ENCODE measurements around the gene C1orf115. TPM values are rescaled to one million over a fixed set of nuclear protein-coding genes. Genes with fewer than 3 reads are reported as not detected.

C1orf115 gene, protein sequence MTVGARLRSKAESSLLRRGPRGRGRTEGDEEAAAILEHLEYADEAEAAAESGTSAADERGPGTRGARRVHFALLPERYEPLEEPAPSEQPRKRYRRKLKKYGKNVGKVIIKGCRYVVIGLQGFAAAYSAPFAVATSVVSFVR
- total RNA-seq (10 to 100 TPM; 18.2 to 19.0 TPM), polyA plus RNA-seq (10 to 100 TPM; 13.3 to 18.9 TPM)
- long read RNA-seq, donor 1, transcript C1orf115-201 (2 exons, 3,413 nt) = major isoform, 18 of 18 reads
- long read RNA-seq, donor 1, partial matches to known transcripts = 0 of 18 reads
- long read RNA-seq, donor 1, other reads (novel, unspliced or antisense) = 0 of 18 reads
- long read RNA-seq, donor 2, transcript C1orf115-201 (2 exons, 3,413 nt) = major isoform, 5 of 5 reads
- long read RNA-seq, donor 2, partial matches to known transcripts = 0 of 5 reads
- long read RNA-seq, donor 2, other reads (novel, unspliced or antisense) = 0 of 5 reads
- long read RNA-seq, donor 3, transcript C1orf115-201 (2 exons, 3,413 nt) = major isoform, 5 of 5 reads
- long read RNA-seq, donor 3, partial matches to known transcripts = 0 of 5 reads
- long read RNA-seq, donor 3, other reads (novel, unspliced or antisense) = 0 of 5 reads
- long read RNA-seq, donor 4, partial matches to known transcripts = 0 of 4 reads
- long read RNA-seq, donor 4, other reads (novel, unspliced or antisense) = 0 of 4 reads
- long read RNA-seq, donor 5, transcript C1orf115-201 (2 exons, 3,413 nt) = major isoform, 15 of 24 reads
- long read RNA-seq, donor 5, partial matches to known transcripts = 9 of 24 reads
- long read RNA-seq, donor 5, other reads (novel, unspliced or antisense) = 0 of 24 reads

DNA sequence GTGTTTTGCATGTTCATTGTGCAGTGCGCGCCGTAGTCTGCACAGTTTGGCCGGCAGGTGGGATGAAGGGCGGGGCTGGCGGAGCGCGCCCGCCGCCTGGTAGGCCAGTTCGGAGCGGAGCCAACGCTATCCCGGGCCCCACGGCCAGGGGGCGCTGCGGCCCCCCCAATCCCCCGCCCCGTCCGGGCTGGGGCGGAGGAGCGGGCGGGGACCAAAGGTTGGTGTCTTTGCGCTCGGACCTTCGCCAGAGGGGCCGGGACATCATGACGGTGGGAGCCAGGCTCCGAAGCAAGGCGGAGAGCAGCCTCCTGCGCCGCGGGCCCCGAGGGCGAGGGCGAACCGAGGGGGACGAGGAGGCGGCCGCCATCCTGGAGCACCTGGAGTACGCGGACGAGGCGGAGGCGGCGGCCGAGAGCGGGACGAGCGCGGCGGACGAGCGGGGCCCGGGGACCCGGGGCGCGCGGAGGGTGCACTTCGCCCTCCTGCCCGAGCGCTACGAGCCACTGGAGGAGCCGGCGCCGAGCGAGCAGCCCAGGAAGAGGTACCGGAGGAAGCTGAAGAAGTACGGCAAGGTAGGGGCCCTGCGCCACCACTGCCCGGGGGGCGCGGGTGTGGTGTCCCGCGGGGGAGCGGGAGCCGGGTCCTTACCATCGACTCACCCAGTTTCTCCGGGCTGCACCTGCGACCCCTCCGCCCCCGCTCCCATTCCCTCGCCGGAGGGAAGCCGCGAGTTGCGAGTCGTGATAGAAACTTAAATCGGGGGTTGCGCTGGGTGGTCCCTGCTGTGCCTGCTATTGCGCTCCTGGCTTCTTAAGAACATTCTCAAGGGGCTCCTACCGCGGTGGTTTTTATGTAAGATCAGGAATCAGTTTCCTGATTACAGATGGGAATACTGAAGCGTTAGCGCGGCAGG lies at the start of gene C1orf115:
Gene C1orf115, plus strand, starts transcription at position 224 of the 913 bp plus-strand sequence. Its CDS starts 40 bp downstream, at position 264.
- peak within 1 kb of the TSS; percentile 25 to 51 for H3K9ac ChIP-seq (ENCODE audit: insufficient read depth in 1 of 2, low read length in 2 of 2)
- WGBS, 2 donors = 5% methylated on average over 81 to 96 of the region's 96 CpGs

DNA sequence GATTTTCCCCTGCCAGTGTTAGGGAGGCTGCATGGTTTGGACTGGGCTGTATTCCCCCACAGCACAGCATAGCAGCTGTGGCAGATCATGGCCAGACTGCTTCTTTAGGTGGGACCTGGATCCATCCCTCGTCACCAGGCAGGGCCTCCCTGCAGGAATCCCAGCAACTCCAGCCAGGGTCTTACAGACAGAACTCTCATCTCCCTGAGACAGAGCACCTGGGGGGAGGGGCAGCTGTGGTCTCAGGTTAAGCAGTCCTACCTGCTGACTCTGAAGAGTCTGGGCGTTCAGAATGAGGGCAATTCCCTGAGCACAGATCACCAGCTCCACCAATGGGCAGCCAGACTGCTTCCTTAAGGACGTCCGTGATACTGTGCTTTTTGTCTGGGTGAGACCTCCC lies 47.9 kb upstream of the C1orf115 start:
- Histone ChIP-seq H3K27me3 (ENCODE audit: control insufficient read depth in 3 of 3, insufficient read depth in 3 of 3, low read length in 2 of 3) (no peaks in the 10 kb centered on the region), H3K27ac (ENCODE audit: low read depth in 1 of 2, low read length in 1 of 2) (no peak overlapping the region), H3K4me3 (no peak overlapping the region), H3K36me3 (ENCODE audit: control insufficient read depth in 4 of 4, insufficient read depth in 4 of 4, low read length in 4 of 4) (no peaks in the 10 kb centered on the region), H3K9me3 (ENCODE audit: control insufficient read depth in 4 of 4, insufficient read depth in 3 of 4, low read length in 3 of 4) (peaks cover 0 to 2% (median 1%) of the 10 kb centered on the region in 4 donors), H3K9ac (ENCODE audit: insufficient read depth in 1 of 2, low read length in 2 of 2) (no peak overlapping the region), H3K4me1 (ENCODE audit: control insufficient read depth in 5 of 5, insufficient read depth in 5 of 5, low read length in 5 of 5) (no peaks in the 10 kb centered on the region)
- ATAC-seq (ENCODE audit: insufficient read depth, low FRiP score) (no peak), DNase-seq (no peak)
- WGBS, 2 donors = 83 to 92% methylated on average over 4 of the region's 4 CpGs
- TF ChIP-seq, protein P1, sequence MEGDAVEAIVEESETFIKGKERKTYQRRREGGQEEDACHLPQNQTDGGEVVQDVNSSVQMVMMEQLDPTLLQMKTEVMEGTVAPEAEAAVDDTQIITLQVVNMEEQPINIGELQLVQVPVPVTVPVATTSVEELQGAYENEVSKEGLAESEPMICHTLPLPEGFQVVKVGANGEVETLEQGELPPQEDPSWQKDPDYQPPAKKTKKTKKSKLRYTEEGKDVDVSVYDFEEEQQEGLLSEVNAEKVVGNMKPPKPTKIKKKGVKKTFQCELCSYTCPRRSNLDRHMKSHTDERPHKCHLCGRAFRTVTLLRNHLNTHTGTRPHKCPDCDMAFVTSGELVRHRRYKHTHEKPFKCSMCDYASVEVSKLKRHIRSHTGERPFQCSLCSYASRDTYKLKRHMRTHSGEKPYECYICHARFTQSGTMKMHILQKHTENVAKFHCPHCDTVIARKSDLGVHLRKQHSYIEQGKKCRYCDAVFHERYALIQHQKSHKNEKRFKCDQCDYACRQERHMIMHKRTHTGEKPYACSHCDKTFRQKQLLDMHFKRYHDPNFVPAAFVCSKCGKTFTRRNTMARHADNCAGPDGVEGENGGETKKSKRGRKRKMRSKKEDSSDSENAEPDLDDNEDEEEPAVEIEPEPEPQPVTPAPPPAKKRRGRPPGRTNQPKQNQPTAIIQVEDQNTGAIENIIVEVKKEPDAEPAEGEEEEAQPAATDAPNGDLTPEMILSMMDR (IDR thresholded peaks at IDR 0.05; ENCODE audit: control extremely low read depth, extremely low read depth) = no peak

More for the DNA sequence above, at the start of gene C1orf115:
- H3K9me3 ChIP-seq (ENCODE audit: control insufficient read depth in 4 of 4, insufficient read depth in 3 of 4, low read length in 3 of 4) = no peaks in the 10 kb centered on the region
- peak; percentile 70 to 80 (median 80) for DNase-seq
- peak within 1 kb of the TSS; percentile 87 for H3K4me3 ChIP-seq
- no peaks in the 10 kb centered on the region for H3K36me3 ChIP-seq (ENCODE audit: control insufficient read depth in 4 of 4, insufficient read depth in 4 of 4, low read length in 4 of 4)
- H3K27me3 ChIP-seq (ENCODE audit: control insufficient read depth in 3 of 3, insufficient read depth in 3 of 3, low read length in 2 of 3) = peaks cover 0 to 15% (median 0%) of the 10 kb centered on the region in 3 donors
- peak; percentile 97 for ATAC-seq (ENCODE audit: insufficient read depth, low FRiP score)
- TF ChIP-seq, protein P1 (IDR thresholded peaks at IDR 0.05; ENCODE audit: control extremely low read depth, extremely low read depth) = peak; percentile 47
- peaks cover 0 to 11% (median 0%) of the 10 kb centered on the region in 5 donors for H3K4me1 ChIP-seq (ENCODE audit: control insufficient read depth in 5 of 5, insufficient read depth in 5 of 5, low read length in 5 of 5)
- H3K27ac ChIP-seq (ENCODE audit: low read depth in 1 of 2, low read length in 1 of 2) = peak within 1 kb of the TSS; percentile 62 to 87

DNA sequence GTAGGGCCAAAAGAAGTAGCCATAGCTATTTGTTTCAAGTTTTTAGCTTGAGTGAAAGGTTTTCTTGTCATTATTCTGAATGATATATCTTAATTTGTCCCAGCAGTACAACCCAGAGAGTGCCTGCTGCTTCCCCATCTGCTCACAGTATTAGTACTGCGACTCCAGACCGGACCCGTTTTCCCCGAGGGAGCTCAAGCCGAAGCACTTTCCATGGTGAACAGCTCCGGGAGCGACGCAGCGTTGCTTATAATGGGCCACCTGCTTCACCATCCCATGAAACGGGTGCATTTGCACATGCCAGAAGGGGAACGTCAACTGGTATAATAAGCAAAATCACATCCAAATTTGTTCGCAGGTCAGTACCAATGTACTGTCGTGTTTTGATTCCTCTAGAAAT lies 37.2 kb upstream of the C1orf115 start:
- Histone ChIP-seq H3K27me3 (ENCODE audit: control insufficient read depth in 3 of 3, insufficient read depth in 3 of 3, low read length in 2 of 3) (no peaks in the 10 kb centered on the region), H3K36me3 (ENCODE audit: control insufficient read depth in 4 of 4, insufficient read depth in 4 of 4, low read length in 4 of 4) (peaks cover 0 to 4% (median under 1%) of the 10 kb centered on the region in 4 donors), H3K4me3 (no peak overlapping the region), H3K9ac (ENCODE audit: insufficient read depth in 1 of 2, low read length in 2 of 2) (no peak overlapping the region), H3K9me3 (ENCODE audit: control insufficient read depth in 4 of 4, insufficient read depth in 3 of 4, low read length in 3 of 4) (no peaks in the 10 kb centered on the region), H3K4me1 (ENCODE audit: control insufficient read depth in 5 of 5, insufficient read depth in 5 of 5, low read length in 5 of 5) (peaks cover 0 to 2% (median 0%) of the 10 kb centered on the region in 5 donors), H3K27ac (ENCODE audit: low read depth in 1 of 2, low read length in 1 of 2) (no peak overlapping the region)
- TF ChIP-seq, protein P1 (IDR thresholded peaks at IDR 0.05; ENCODE audit: control extremely low read depth, extremely low read depth) = no peak
- ATAC-seq (ENCODE audit: insufficient read depth, low FRiP score) = no peak
- WGBS, 2 donors = 94% methylated on average over 13 of the region's 13 CpGs
- DNase-seq = no peak

Measured in lung (tissue), 16 donors.